Panc1 (cell line): Measurements from ENCODE around the gene KRT78. TPM values are rescaled to one million over a fixed set of nuclear protein-coding genes. Genes with fewer than 3 reads are reported as not detected.

Experiments
- ATAC-seq: fragments of 200-7000 bp; cut with Tn5 transposase; 2 replicates; pipeline ENCODE4 v1.9.1; 2020; ENCODE audit warnings: mild to moderate bottlenecking, moderate library complexity
- BruUV-seq: library from RNA; stranded (reverse); fragments of 400-500 nt; replicated peaks from 2 replicates; lab custom pipeline; 2021; lab: Mats Ljungman, UMichigan
- CTCF ChIA-PET: fragments of 300-600 bp; sonication (Branson Sonifier 250); formaldehyde crosslinking; loops from one replicate; lab custom pipeline; 2022; ENCODE audit warnings: antibody characterized with exemption; lab: Charles Lee
- POLR2A ChIA-PET: fragments of 300-600 bp; sonication (Branson Sonifier 250); formaldehyde crosslinking; loops from one replicate; lab custom pipeline; 2022; ENCODE audit warnings: antibody characterized with exemption; lab: Charles Lee
- DNase-seq: peaks from one replicate; pipeline ENCODE4 v3.0.0-alpha.2; 2010; ENCODE audit warnings: low read depth, low spot score
- H3K27ac ChIP-seq: 2 replicates; pipeline ENCODE4 v1.5.1; 2011; ENCODE audit warnings: mild to moderate bottlenecking, low read length, inconsistent platforms
- H3K27me3 ChIP-seq: fragments of 200-500 bp; sonication (Bioruptor generic); 2 replicates; pipeline ENCODE4 v1.6.0; 2014; ENCODE audit warnings: low read length, inconsistent platforms; ENCODE audit not compliant: control insufficient read depth, insufficient read depth
- H3K36me3 ChIP-seq: fragments of 200-500 bp; sonication (Bioruptor generic); 2 replicates; pipeline ENCODE4 v1.5.1; 2014; ENCODE audit warnings: inconsistent platforms, mild to moderate bottlenecking, low read length, moderate library complexity; ENCODE audit not compliant: control insufficient read depth, insufficient read depth
- H3K4me1 ChIP-seq: 2 replicates; pipeline ENCODE4 v1.5.1; 2011; ENCODE audit warnings: inconsistent platforms, mild to moderate bottlenecking, low read length, moderate library complexity; ENCODE audit not compliant: control insufficient read depth, insufficient read depth
- H3K4me3 ChIP-seq, 2 experiments: 2 replicates each; pipeline ENCODE4 v1.5.1; 2011 to 2012; ENCODE audit warnings: low read depth in 2 of 2, low read length in 2 of 2, mild to moderate bottlenecking in 2 of 2, inconsistent platforms in 1 of 2, moderate library complexity in 1 of 2
- H3K9me3 ChIP-seq: fragments of 200-500 bp; sonication (Bioruptor generic); 2 replicates; pipeline ENCODE4 v1.5.1; 2014; ENCODE audit warnings: low read depth, mild to moderate bottlenecking, inconsistent platforms, low read length, moderate library complexity; ENCODE audit not compliant: control insufficient read depth, insufficient read depth
- POLR2AphosphoS5 ChIP-seq: IDR thresholded peaks from 2 replicates; pipeline ENCODE4 v1.6.1; 2012; ENCODE audit warnings: mild to moderate bottlenecking, low read depth, low read length, moderate library complexity
- SIN3A ChIP-seq: IDR thresholded peaks from 2 replicates; pipeline ENCODE4 v1.6.1; 2012; ENCODE audit warnings: low read depth, mild to moderate bottlenecking, low read length, moderate library complexity, borderline replicate concordance; ENCODE audit not compliant: insufficient read depth
- TCF7L2 ChIP-seq: IDR thresholded peaks from 2 replicates; pipeline ENCODE4 v1.6.1; 2011; ENCODE audit warnings: mild to moderate bottlenecking, low read depth, low read length, inconsistent platforms
- in situ Hi-C: cut with HindIII; loops from 2 replicates; pipeline ENCODE4 v1.10.0; 2016; ENCODE audit warnings: low sequenced_read_pairs, low pct_unique_long_range_greater_than_20kb
- intact Hi-C: fragments of 100-400 bp; cut with micrococcal nuclease; formaldehyde crosslinking; loops from one replicate; pipeline ENCODE4 v1.10.0; 2022; ENCODE audit not compliant: unreplicated experiment
- total RNA-seq: library from RNA; stranded (reverse); gene quantifications from one replicate; pipeline ENCODE4 v1.2.1, GENCODE V29; 2021; ENCODE audit not compliant: unreplicated experiment
- TF ChIP-seq, protein P1 (sequence below): fragments of 450-650 bp; IDR thresholded peaks from 2 replicates; pipeline ENCODE4 v1.5.1; 2017; ENCODE audit warnings: mild to moderate bottlenecking
- TF ChIP-seq, protein P2 (sequence below), 2 experiments: IDR thresholded peaks; 2 replicates each; pipeline ENCODE4 v1.6.1; 2011 to 2012; ENCODE audit warnings: low read depth in 2 of 2, control low read depth in 1 of 2, low read length in 1 of 2, mild to moderate bottlenecking in 1 of 2, moderate library complexity in 1 of 2; ENCODE audit not compliant: insufficient read depth in 1 of 2

Gene KRT78
- total RNA-seq, 1 experiment from 2014 or later, result not detected

DNA sequence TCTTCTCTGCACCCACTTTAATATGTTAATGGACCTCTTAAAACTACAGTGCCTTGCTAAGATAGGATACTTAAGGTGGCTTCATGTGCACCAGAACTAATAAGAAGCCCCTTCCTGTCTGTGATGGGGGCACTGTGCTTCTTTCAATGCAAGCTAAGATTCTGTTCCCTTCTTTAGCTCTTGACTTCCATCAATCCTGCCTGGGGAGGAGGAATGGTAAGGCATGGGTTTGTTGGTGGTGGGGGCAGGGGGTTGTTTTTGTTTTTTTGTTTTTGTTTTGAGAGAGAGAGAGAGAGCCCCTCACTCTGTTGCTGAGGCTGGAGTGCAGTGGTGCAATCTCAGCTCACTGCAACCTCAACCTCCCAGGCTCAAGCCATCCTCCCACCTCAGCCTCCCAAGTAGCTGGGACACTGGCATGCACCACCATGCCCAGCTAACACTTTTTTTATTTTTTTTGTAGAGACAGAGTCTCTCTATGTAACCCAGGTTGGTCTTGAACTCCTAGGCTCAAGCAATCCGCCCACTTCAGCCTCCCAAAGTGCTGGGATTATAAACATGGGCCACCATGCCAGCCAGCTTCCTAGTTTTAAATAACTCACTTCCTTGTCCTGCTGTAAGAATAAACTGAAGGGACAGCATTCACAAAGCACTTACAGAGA, 48.4 kb downstream of the KRT78 start:
- Histone ChIP-seq H3K9me3 (no peaks in the 10 kb centered on the region), H3K4me1 (peaks cover 9% of the 10 kb centered on the region; the same call in 1 of the 2 replicates), H3K4me3 (no peak overlapping the region), H3K27me3 (no peaks in the 10 kb centered on the region), H3K27ac (no peak overlapping the region), H3K36me3 (no peaks in the 10 kb centered on the region)
- DNase-seq (no peak), ATAC-seq (no peak)
- in situ Hi-C loops, result no loop called here
- BruUV-seq, result no TSS peak
- POLR2A ChIA-PET, result no interaction called here
- TF ChIP-seq SIN3A, result no peak
- TF ChIP-seq, protein P1, sequence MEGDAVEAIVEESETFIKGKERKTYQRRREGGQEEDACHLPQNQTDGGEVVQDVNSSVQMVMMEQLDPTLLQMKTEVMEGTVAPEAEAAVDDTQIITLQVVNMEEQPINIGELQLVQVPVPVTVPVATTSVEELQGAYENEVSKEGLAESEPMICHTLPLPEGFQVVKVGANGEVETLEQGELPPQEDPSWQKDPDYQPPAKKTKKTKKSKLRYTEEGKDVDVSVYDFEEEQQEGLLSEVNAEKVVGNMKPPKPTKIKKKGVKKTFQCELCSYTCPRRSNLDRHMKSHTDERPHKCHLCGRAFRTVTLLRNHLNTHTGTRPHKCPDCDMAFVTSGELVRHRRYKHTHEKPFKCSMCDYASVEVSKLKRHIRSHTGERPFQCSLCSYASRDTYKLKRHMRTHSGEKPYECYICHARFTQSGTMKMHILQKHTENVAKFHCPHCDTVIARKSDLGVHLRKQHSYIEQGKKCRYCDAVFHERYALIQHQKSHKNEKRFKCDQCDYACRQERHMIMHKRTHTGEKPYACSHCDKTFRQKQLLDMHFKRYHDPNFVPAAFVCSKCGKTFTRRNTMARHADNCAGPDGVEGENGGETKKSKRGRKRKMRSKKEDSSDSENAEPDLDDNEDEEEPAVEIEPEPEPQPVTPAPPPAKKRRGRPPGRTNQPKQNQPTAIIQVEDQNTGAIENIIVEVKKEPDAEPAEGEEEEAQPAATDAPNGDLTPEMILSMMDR, result no peak
- no peak for TF ChIP-seq TCF7L2
- no peak for TF ChIP-seq POLR2AphosphoS5
- TF ChIP-seq, protein P2, sequence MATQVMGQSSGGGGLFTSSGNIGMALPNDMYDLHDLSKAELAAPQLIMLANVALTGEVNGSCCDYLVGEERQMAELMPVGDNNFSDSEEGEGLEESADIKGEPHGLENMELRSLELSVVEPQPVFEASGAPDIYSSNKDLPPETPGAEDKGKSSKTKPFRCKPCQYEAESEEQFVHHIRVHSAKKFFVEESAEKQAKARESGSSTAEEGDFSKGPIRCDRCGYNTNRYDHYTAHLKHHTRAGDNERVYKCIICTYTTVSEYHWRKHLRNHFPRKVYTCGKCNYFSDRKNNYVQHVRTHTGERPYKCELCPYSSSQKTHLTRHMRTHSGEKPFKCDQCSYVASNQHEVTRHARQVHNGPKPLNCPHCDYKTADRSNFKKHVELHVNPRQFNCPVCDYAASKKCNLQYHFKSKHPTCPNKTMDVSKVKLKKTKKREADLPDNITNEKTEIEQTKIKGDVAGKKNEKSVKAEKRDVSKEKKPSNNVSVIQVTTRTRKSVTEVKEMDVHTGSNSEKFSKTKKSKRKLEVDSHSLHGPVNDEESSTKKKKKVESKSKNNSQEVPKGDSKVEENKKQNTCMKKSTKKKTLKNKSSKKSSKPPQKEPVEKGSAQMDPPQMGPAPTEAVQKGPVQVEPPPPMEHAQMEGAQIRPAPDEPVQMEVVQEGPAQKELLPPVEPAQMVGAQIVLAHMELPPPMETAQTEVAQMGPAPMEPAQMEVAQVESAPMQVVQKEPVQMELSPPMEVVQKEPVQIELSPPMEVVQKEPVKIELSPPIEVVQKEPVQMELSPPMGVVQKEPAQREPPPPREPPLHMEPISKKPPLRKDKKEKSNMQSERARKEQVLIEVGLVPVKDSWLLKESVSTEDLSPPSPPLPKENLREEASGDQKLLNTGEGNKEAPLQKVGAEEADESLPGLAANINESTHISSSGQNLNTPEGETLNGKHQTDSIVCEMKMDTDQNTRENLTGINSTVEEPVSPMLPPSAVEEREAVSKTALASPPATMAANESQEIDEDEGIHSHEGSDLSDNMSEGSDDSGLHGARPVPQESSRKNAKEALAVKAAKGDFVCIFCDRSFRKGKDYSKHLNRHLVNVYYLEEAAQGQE (IDR thresholded peaks at IDR 0.05; ENCODE audit: insufficient read depth in 1 of 2, low read depth in 2 of 2, low read length in 1 of 2), result no peak
- intact Hi-C loops, result no loop called here
- CTCF ChIA-PET, result no interaction called here

DNA sequence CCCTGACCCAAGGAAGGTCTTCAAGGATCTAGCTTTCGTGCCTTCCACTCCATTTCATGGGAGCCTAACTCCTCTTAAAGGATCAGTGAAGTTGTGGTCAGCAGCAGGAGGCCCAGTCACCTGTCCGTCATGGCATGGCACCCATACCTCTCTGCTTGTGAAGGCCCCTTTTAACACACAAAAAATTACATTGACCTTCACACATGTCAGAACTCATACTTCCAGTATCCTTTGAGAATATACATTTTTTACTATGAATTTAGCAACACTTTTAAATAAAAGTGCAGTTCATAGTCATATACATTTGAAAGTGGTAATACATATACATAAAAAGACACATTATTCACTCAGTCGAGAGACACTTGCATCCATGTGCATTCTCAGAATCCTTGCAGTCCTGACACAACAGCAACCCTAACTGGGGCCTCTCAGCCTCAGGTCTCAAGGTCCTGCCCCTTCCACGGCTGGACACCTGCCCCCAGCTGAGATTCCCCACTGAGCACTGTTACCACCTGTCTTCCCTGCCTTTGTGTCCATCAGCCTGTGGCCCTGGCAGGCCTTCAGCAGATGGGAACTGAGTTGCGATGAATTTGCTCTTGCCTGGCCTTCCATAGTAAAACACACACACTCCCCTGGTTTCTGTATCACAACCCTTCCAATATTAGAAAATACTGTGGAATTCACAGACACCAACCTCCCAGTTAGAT, 49.1 kb downstream of the KRT78 start:
- Histone ChIP-seq H3K36me3 (no peaks in the 10 kb centered on the region), H3K4me3 (no peak overlapping the region), H3K27me3 (no peaks in the 10 kb centered on the region), H3K27ac (no peak overlapping the region), H3K4me1 (peaks cover 9% of the 10 kb centered on the region; the same call in 1 of the 2 replicates), H3K9me3 (no peaks in the 10 kb centered on the region)
- ATAC-seq (0 out of 2 replicates have a peak, but pooled peaks have one; percentile 13), DNase-seq (no peak)
- BruUV-seq, result no TSS peak
- POLR2A ChIA-PET, result no interaction called here
- CTCF ChIA-PET, result no interaction called here
- in situ Hi-C loops (no loop called here), intact Hi-C loops (no loop called here)
- TF ChIP-seq TCF7L2 (no peak), SIN3A (no peak)
- TF ChIP-seq, protein P1, result no peak
